Astrocyte (in vitro differentiated cells and primary cell): ENCODE data around the gene CCT8L2.
"Not testable (repeated sequence)": the region's sequence is repeated elsewhere in the genome, so short reads cannot be mapped to it uniquely, and the experiment has no call there.

Experiments
- EZH2 ChIP-seq: IDR thresholded peaks from 2 replicates; pipeline ENCODE4 v1.6.1; 2012; ENCODE audit warnings: mild to moderate bottlenecking, low read length, inconsistent platforms; ENCODE audit not compliant: insufficient read depth
- TF ChIP-seq, protein P1 (sequence below): IDR thresholded peaks from 2 replicates; pipeline ENCODE4 v1.5.1; 2011; ENCODE audit warnings: low read depth, mild to moderate bottlenecking, inconsistent platforms, low read length, moderate library complexity; ENCODE audit not compliant: insufficient read depth

DNA sequence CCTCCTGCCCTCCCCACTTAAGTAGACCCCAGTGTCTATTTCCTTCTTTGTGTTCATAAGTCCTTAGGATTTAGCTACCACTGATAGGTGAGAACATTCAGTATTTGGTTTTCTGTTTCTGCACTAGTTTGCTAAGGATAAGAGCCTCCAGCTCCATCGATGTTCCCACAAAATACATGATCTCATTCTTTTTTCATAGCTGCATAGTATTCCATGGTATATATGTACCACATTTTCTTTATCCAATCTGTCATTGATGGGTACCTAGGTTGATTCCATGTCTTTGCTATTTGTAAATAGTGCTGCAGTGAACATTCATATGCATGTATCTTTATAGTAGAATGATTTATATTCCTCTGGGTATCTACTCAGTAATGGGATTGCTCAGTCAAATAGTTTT is 42.8 kb upstream of the CCT8L2 start:
- TF ChIP-seq EZH2 = not testable (repeated sequence)
- TF ChIP-seq, protein P1, sequence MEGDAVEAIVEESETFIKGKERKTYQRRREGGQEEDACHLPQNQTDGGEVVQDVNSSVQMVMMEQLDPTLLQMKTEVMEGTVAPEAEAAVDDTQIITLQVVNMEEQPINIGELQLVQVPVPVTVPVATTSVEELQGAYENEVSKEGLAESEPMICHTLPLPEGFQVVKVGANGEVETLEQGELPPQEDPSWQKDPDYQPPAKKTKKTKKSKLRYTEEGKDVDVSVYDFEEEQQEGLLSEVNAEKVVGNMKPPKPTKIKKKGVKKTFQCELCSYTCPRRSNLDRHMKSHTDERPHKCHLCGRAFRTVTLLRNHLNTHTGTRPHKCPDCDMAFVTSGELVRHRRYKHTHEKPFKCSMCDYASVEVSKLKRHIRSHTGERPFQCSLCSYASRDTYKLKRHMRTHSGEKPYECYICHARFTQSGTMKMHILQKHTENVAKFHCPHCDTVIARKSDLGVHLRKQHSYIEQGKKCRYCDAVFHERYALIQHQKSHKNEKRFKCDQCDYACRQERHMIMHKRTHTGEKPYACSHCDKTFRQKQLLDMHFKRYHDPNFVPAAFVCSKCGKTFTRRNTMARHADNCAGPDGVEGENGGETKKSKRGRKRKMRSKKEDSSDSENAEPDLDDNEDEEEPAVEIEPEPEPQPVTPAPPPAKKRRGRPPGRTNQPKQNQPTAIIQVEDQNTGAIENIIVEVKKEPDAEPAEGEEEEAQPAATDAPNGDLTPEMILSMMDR = not testable (repeated sequence)
